HepG2 (cell line): ENCODE measurements around the gene FGD5. TPM values are rescaled to one million over a fixed set of nuclear protein-coding genes. Genes with fewer than 3 reads are reported as not detected.

ENCODE experiments used
- ATAC-seq: fragments of 200-7000 bp; cut with Tn5 transposase; 3 replicates; pipeline ENCODE4 v1.9.1; 2020; ENCODE audit warnings: mild to moderate bottlenecking, moderate library complexity
- BruUV-seq: library from RNA; stranded (reverse); fragments of 400-500 nt; replicated peaks from 2 replicates; lab custom pipeline; 2021; lab: Mats Ljungman, UMichigan
- CTCF ChIA-PET: fragments of 300-600 bp; formaldehyde crosslinking; extraction: SDS; loops from one replicate; lab custom pipeline; 2021; ENCODE audit warnings: low total read pairs, inconsistent platforms, low intra/inter-chr PET ratio; lab: Yijun Ruan, JAX
- POLR2A ChIA-PET: fragments of 350-600 bp; sonication (Branson Sonifier 250); formaldehyde crosslinking; loops from one replicate; lab custom pipeline; 2020; ENCODE audit warnings: antibody characterized with exemption, inconsistent platforms; lab: Yijun Ruan, JAX
- DNase-seq: peaks from one replicate; pipeline ENCODE4 v3.0.0-alpha.2; 2015; ENCODE audit warnings: low spot score
- FAIRE-seq: peaks from 3 replicates; lab custom pipeline; 2011; peaks lifted over from hg19 to GRCh38; lab: Jason Lieb, UNC
- H2AFZ ChIP-seq: one replicate; pipeline ENCODE4 v1.6.1; 2011; ENCODE audit warnings: low read length, inconsistent platforms
- H3K27ac ChIP-seq: fragments of 300-600 bp; 3 replicates; pipeline ENCODE4 v1.8.0; 2011; ENCODE audit warnings: mixed run types, mild to moderate bottlenecking, mixed read lengths, low read length, inconsistent platforms; ENCODE audit not compliant: insufficient read depth; ENCODE audit errors: extremely low read length
- H3K27me3 ChIP-seq, 2 experiments: fragments of 200-600 bp in 1 of 2; 2 replicates in 1 of 2; 3 replicates in 1 of 2; pipeline versions ENCODE4 v1.6.0 to v1.8.0; 2011; ENCODE audit warnings: low read length in 2 of 2, mild to moderate bottlenecking in 2 of 2, moderate library complexity in 2 of 2, inconsistent platforms in 1 of 2; ENCODE audit not compliant: insufficient read depth in 2 of 2, control insufficient read depth in 1 of 2
- H3K36me3 ChIP-seq, 2 experiments: fragments of 200-600 bp in 1 of 2; replicated peaks in 1 of 2; 2 replicates in 1 of 2; 3 replicates in 1 of 2; pipeline versions ENCODE4 v1.5.1 to v1.8.0; 2011; ENCODE audit warnings: low read length in 2 of 2, inconsistent platforms in 1 of 2; ENCODE audit not compliant: insufficient read depth in 2 of 2, control insufficient read depth in 1 of 2
- H3K4me1 ChIP-seq: 2 replicates; pipeline ENCODE4 v1.5.1; 2012; ENCODE audit warnings: low read length, inconsistent platforms; ENCODE audit not compliant: insufficient read depth
- H3K4me2 ChIP-seq: 2 replicates; pipeline ENCODE4 v1.6.0; 2011; ENCODE audit warnings: low read depth, low read length, inconsistent platforms
- H3K4me3 ChIP-seq, 3 experiments: fragments of 200-600 bp in 1 of 3; sonication (generic), shearing (Covaris generic) in 1 of 3; replicated peaks in 1 of 3; 2 replicates each; pipeline ENCODE4 v1.5.1; 2011 to 2016; ENCODE audit warnings: low read length in 3 of 3, inconsistent platforms in 2 of 3, low read depth in 2 of 3, mild to moderate bottlenecking in 2 of 3, control low read depth in 1 of 3, mixed read lengths in 1 of 3; ENCODE audit not compliant: insufficient read depth in 1 of 3
- H3K79me2 ChIP-seq: one replicate; pipeline ENCODE4 v1.6.1; 2011; ENCODE audit warnings: low read length, inconsistent platforms; ENCODE audit not compliant: insufficient read depth
- H3K9ac ChIP-seq: 2 replicates; pipeline ENCODE4 v1.6.0; 2011; ENCODE audit warnings: mild to moderate bottlenecking, low read depth, low read length, inconsistent platforms; ENCODE audit not compliant: insufficient read depth
- H3K9me3 ChIP-seq: 2 replicates; pipeline ENCODE4 v1.5.1; 2012; ENCODE audit warnings: mild to moderate bottlenecking, low read length
- H4K20me1 ChIP-seq: 2 replicates; pipeline ENCODE4 v1.6.0; 2011; ENCODE audit warnings: inconsistent platforms, mild to moderate bottlenecking, low read length, moderate library complexity; ENCODE audit not compliant: insufficient read depth
- HNF4A ChIP-seq: sonication (generic); formaldehyde crosslinking; IDR thresholded peaks from 2 replicates; pipeline ENCODE4 v1.4.0; 2020; ENCODE audit warnings: missing genetic modification reagents
- NFKBIZ ChIP-seq: IDR thresholded peaks from 2 replicates; pipeline ENCODE4 v1.6.1; 2018; ENCODE audit warnings: missing genetic modification reagents, missing compliant biosample characterization
- TBX2 ChIP-seq: sonication (generic); formaldehyde crosslinking; IDR thresholded peaks from 2 replicates; pipeline ENCODE4 v1.5.0; 2020; ENCODE audit warnings: missing genetic modification reagents, mild to moderate bottlenecking, borderline replicate concordance
- TFDP1 ChIP-seq: IDR thresholded peaks from 2 replicates; pipeline ENCODE4 v1.6.1; 2016; ENCODE audit warnings: missing compliant biosample characterization, missing genetic modification reagents, borderline replicate concordance
- WGBS: methylation state at CpG from one replicate; pipeline ENCODE4 v1.1.6; 2017; ENCODE audit warnings: low lambda C conversion rate; 5-methylcytosine and 5-hydroxymethylcytosine counted together
- in situ Hi-C: cut with HindIII; loops from 2 replicates; pipeline ENCODE4 v1.10.0; 2017; ENCODE audit warnings: low pct_unique_long_range_greater_than_20kb; ENCODE audit not compliant: extremely low pct_ligation_motif_present
- intact Hi-C: fragments of 100-400 bp; cut with micrococcal nuclease; formaldehyde crosslinking; loops from one replicate; pipeline ENCODE4 v1.10.0; 2022; ENCODE audit not compliant: unreplicated experiment
- polyA plus RNA-seq, 8 experiments: library from polyadenylated mRNA; depleted of rRNA in 3 of 8; stranded (reverse) in 7 of 8; unstranded in 1 of 8; fragments of >200 nt; fragmentation: Illumina TruSeq in 4 of 8; extraction: Trizol in 4 of 8; gene quantifications; 2 replicates each; pipeline versions ENCODE4 v1.2.1 to v1.2.3, GENCODE V29; 2011 to 2016; ENCODE audit warnings: low read depth in 4 of 8, missing spikeins in 1 of 8, mixed read lengths in 1 of 8; ENCODE audit not compliant: insufficient read depth in 1 of 8
- total RNA-seq, 5 experiments: library from RNA; depleted of rRNA; stranded (reverse); fragments of >200 nt; fragmentation: Illumina TruSeq; extraction: Trizol; gene quantifications; 2 replicates each; pipeline ENCODE4 v1.2.3, GENCODE V29; 2016; ENCODE audit warnings: low read depth in 1 of 5
- TF ChIP-seq, protein P1 (sequence below): sonication (generic); IDR thresholded peaks from 2 replicates; pipeline ENCODE4 v1.6.1; 2016; ENCODE audit warnings: low read depth, borderline replicate concordance

Gene FGD5
- total and polyA plus RNA-seq, 2 of the 13 experiments (the other 11 are each of a cell fraction or from before 2014, with no cell fraction given): 0.17 TPM; not detected in 1

GRCh38 chr3:14884665-14885064, 65.9 kb downstream of the FGD5 start:
- H3K27ac ChIP-seq: no peak overlapping the region
- FAIRE-seq (no peak), ATAC-seq (no peak), DNase-seq (no peak)
- H3K9me3 ChIP-seq: no peaks in the 10 kb centered on the region
- H3K4me1 ChIP-seq: peaks cover 13% of the 10 kb centered on the region
- intact Hi-C loops (no loop called here), in situ Hi-C loops (no loop called here)
- H3K27me3 ChIP-seq: peaks cover 2 to 17% of the 10 kb centered on the region in 2 experiments; a peak in 4 of 5 replicates
- CTCF ChIA-PET: no interaction called here
- WGBS: 49% methylated on average over 9 of the region's 11 CpGs
- TF ChIP-seq, protein P1, sequence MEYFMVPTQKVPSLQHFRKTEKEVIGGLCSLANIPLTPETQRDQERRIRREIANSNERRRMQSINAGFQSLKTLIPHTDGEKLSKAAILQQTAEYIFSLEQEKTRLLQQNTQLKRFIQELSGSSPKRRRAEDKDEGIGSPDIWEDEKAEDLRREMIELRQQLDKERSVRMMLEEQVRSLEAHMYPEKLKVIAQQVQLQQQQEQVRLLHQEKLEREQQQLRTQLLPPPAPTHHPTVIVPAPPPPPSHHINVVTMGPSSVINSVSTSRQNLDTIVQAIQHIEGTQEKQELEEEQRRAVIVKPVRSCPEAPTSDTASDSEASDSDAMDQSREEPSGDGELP: no peak
- TF ChIP-seq NFKBIZ (CRISPR knock-in tag): no peak
- no peak for TF ChIP-seq HNF4A
- H2AFZ ChIP-seq: no peak overlapping the region
- H3K4me3 ChIP-seq: no peak overlapping the region
- H4K20me1 ChIP-seq: no peaks in the 10 kb centered on the region
- POLR2A ChIA-PET: no interaction called here
- no peak overlapping the region for H3K9ac ChIP-seq
- no peaks in the 10 kb centered on the region for H3K36me3 ChIP-seq
- no peaks in the 10 kb centered on the region for H3K79me2 ChIP-seq
- H3K4me2 ChIP-seq: no peak overlapping the region
- BruUV-seq: no TSS peak

GRCh38 chr3:14885307-14885706, 66.5 kb downstream of the FGD5 start:
- no peak overlapping the region for H3K4me3 ChIP-seq
- H3K79me2 ChIP-seq: no peaks in the 10 kb centered on the region
- POLR2A ChIA-PET: no interaction called here
- H2AFZ ChIP-seq: no peak overlapping the region
- 11% methylated on average over 10 of the region's 13 CpGs for WGBS
- H3K27ac ChIP-seq: no peak overlapping the region
- H3K27me3 ChIP-seq: peaks cover 4 to 21% of the 10 kb centered on the region in 2 experiments
- TF ChIP-seq TBX2 (CRISPR knock-in tag): no peak
- no peak for TF ChIP-seq TFDP1 (CRISPR knock-in tag)
- TF ChIP-seq, all 625 proteins: peak for 0
- Histone ChIP-seq H3K9me3 (no peaks in the 10 kb centered on the region), H3K36me3 (no peaks in the 10 kb centered on the region), H3K4me1 (peaks cover 13% of the 10 kb centered on the region), H4K20me1 (no peaks in the 10 kb centered on the region), H3K4me2 (peak overlapping the region; percentile 23; the same call in 1 of the 2 replicates), H3K9ac (no peak overlapping the region)
- CTCF ChIA-PET: no interaction called here
- no TSS peak for BruUV-seq
- no peak for ATAC-seq
- intact Hi-C loops (no loop called here), in situ Hi-C loops (no loop called here)
- no peak for DNase-seq
- no peak for FAIRE-seq
